ENCODE measurements around the gene RAB20. TPM values are rescaled to one million over a fixed set of nuclear protein-coding genes. Genes with fewer than 3 reads are reported as not detected.

Gene RAB20
- total RNA-seq, 1 experiment from 2014 or later, result 14.3 TPM

- TF ChIP-seq CBFB (CRISPR knock-in tag; IDR thresholded peaks at IDR 0.05; ENCODE audit: low read depth) (no peak), ZNF263 (CRISPR knock-in tag; IDR thresholded peaks at IDR 0.05; ENCODE audit: low read depth) (no peak), NFYB (CRISPR knock-in tag; conservative IDR thresholded peaks at IDR 0.05; ENCODE audit: low read depth) (no peak), SMAD4 (CRISPR knock-in tag; IDR thresholded peaks at IDR 0.05) (no peak), HMGA2 (CRISPR knock-in tag; IDR thresholded peaks at IDR 0.05) (no peak), ARID4B (CRISPR knock-in tag; IDR thresholded peaks at IDR 0.05; ENCODE audit: borderline replicate concordance) (no peak)
Measured at GRCh38 chr13:110549795-110550160, 11.7 kb downstream of the RAB20 start (continued).

DNA sequence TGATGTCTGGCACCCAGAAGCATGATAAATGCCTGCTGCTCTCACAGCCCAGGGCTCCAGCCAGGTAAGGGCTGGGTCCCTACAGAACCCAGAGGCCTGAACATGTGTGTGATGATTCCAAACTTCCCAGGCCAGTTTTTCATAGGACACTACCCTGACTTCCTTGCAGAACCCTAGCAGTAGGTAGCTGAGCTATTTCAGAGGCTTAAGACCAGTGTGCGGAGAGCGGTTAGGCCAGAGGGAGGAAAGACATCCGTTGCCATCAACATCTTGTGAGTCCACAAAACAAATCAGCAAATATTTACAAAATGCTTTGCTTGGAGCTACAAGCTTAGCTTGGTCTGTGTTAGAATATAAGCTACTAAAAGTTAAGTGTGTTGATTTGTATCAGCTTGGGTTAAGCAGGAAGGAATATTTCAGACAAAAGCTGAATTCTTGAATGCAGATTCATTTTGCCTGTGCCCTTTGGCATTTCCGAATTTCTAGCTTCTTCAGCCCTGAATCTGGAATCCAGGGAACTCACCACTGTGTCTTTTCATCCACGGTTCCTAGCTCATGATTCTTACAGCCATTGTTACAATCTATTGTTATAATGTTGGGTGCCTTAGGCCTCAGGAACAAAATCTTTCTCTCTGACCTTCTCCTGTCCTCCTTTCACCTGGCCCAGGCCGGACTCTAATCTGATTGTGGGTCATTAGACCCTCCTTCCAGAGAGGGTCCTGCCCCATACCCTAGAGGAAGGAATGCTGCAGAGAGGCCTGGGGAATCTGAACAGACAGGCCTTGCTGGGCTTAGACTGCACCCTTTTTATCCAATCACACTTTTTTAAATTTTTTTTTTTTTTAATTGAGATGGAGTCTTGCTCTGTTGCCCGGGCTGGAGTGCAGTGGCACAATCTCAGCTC lies 12.4 kb downstream of the RAB20 start:
- TF ChIP-seq GABPB1 (CRISPR knock-in tag; IDR thresholded peaks at IDR 0.05), result no peak
- TF ChIP-seq, protein P1, sequence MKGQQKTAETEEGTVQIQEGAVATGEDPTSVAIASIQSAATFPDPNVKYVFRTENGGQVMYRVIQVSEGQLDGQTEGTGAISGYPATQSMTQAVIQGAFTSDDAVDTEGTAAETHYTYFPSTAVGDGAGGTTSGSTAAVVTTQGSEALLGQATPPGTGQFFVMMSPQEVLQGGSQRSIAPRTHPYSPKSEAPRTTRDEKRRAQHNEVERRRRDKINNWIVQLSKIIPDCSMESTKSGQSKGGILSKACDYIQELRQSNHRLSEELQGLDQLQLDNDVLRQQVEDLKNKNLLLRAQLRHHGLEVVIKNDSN (CRISPR knock-in tag; IDR thresholded peaks at IDR 0.05), result no peak
- no peak for TF ChIP-seq ZNF281 (CRISPR knock-in tag; IDR thresholded peaks at IDR 0.05)
- TF ChIP-seq TEAD1 (CRISPR knock-in tag; IDR thresholded peaks at IDR 0.05), result no peak
- TF ChIP-seq FOXP4 (CRISPR knock-in tag; IDR thresholded peaks at IDR 0.05), result no peak
- no peak for TF ChIP-seq ZNF263 (CRISPR knock-in tag; IDR thresholded peaks at IDR 0.05; ENCODE audit: low read depth)
- no peak for TF ChIP-seq ZNF671 (CRISPR knock-in tag; IDR thresholded peaks at IDR 0.05)
- TF ChIP-seq SMAD3 (CRISPR knock-in tag; IDR thresholded peaks at IDR 0.05; ENCODE audit: borderline replicate concordance), result no peak
- no peak for TF ChIP-seq KAT7 (CRISPR knock-in tag; IDR thresholded peaks at IDR 0.05; ENCODE audit: borderline replicate concordance)
- ATAC-seq (peak; percentile 36; the same call in 1 of the 2 replicates), DNase-seq (ENCODE audit: low spot score) (no peak)
- no peak overlapping the region for H3K4me3 Mint-ChIP-seq
- H3K27ac Mint-ChIP-seq, result peak overlapping the region; percentile 54; the same call in 1 of the 2 replicates
- no peaks in the 10 kb centered on the region for H3K27me3 Mint-ChIP-seq (ENCODE audit: low read depth)
- POLR2A ChIA-PET, result interaction anchor here (0.7 kb wide), 1 partner anchor 174 kb away, joined by 3 read pairs; no protein-coding TSS in a partner anchor
- H3K36me3 Mint-ChIP-seq, result peaks cover 32% of the 10 kb centered on the region
- H3K9me3 Mint-ChIP-seq, result peaks cover 14% of the 10 kb centered on the region
- peaks cover under 1% of the 10 kb centered on the region; the same call in 1 of the 2 replicates for H3K4me1 Mint-ChIP-seq
- CTCF ChIA-PET, result interaction anchor here (0.7 to 1.2 kb wide), 4 partner anchors 8 to 93 kb away, joined by 3 to 5 read pairs (median 4); no protein-coding TSS in a partner anchor
